Neural crest cell (in vitro differentiated cells): ENCODE results near the gene PCSK7. TPM values are rescaled to one million over a fixed set of nuclear protein-coding genes. Genes with fewer than 3 reads are reported as not detected.

Source experiments
- DNase-seq: peaks from one replicate; pipeline ENCODE4 v3.0.0; 2021; ENCODE audit warnings: low read depth, mixed read lengths, low spot score
- H3K27ac Mint-ChIP-seq: one replicate; pipeline ENCODE4 v1.8.0; 2021; ENCODE audit warnings: mild to moderate bottlenecking, mixed read lengths; ENCODE audit not compliant: unreplicated experiment
- H3K27me3 Mint-ChIP-seq: 2 replicates; pipeline ENCODE4 v1.8.0; 2021; ENCODE audit warnings: low read depth, mild to moderate bottlenecking, mixed read lengths
- H3K36me3 Mint-ChIP-seq: 2 replicates; pipeline ENCODE4 v1.8.0; 2021; ENCODE audit warnings: low read depth, mild to moderate bottlenecking, mixed read lengths
- H3K4me1 Mint-ChIP-seq: 2 replicates; pipeline ENCODE4 v1.8.0; 2021; ENCODE audit warnings: mixed read lengths
- H3K4me3 Mint-ChIP-seq: one replicate; pipeline ENCODE4 v1.8.0; 2021; ENCODE audit warnings: mild to moderate bottlenecking, mixed read lengths
- H3K9me3 Mint-ChIP-seq: 2 replicates; pipeline ENCODE4 v1.8.0; 2021; ENCODE audit warnings: mixed read lengths
- total RNA-seq: library from RNA; stranded (reverse); gene quantifications from 2 replicates; pipeline ENCODE4 v1.2.1, GENCODE V29; 2021
- TF ChIP-seq, protein P1 (sequence below): fragments of 200-600 bp; sonication (generic); conservative IDR thresholded peaks from 2 replicates; pipeline ENCODE4 v1.5.0; 2021; ENCODE audit warnings: antibody characterized with exemption, mild to moderate bottlenecking

The PCSK7 gene
- total RNA-seq, 1 donor from 2014 or later = 49.7 TPM

DNA sequence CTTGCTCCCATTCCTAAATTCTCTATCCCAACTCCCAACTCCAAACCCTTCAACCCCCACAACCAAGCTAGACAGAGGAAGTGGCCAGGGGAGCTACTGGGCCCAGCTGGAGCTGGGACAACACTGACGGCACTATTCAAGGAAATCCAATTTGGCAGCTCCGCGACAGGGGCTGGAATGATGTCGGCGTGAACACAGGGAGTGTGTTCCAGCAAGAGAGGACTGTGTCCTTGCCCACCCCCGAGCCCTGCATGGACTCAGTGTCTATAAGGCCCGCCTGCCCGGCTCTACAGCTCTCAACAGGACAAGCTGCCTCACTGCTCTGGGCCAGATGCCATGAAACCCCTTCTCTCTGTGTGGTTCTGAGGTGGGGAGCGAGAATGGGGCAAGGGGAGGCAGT, 11.3 kb downstream of the PCSK7 start:
- no peak for DNase-seq
- H3K4me3 Mint-ChIP-seq = no peak overlapping the region
- no peaks in the 10 kb centered on the region for H3K9me3 Mint-ChIP-seq
- peak overlapping the region; percentile 43 for H3K27ac Mint-ChIP-seq
- peaks cover 2% of the 10 kb centered on the region for H3K36me3 Mint-ChIP-seq
- peaks cover 29% of the 10 kb centered on the region for H3K4me1 Mint-ChIP-seq
- TF ChIP-seq, protein P1, sequence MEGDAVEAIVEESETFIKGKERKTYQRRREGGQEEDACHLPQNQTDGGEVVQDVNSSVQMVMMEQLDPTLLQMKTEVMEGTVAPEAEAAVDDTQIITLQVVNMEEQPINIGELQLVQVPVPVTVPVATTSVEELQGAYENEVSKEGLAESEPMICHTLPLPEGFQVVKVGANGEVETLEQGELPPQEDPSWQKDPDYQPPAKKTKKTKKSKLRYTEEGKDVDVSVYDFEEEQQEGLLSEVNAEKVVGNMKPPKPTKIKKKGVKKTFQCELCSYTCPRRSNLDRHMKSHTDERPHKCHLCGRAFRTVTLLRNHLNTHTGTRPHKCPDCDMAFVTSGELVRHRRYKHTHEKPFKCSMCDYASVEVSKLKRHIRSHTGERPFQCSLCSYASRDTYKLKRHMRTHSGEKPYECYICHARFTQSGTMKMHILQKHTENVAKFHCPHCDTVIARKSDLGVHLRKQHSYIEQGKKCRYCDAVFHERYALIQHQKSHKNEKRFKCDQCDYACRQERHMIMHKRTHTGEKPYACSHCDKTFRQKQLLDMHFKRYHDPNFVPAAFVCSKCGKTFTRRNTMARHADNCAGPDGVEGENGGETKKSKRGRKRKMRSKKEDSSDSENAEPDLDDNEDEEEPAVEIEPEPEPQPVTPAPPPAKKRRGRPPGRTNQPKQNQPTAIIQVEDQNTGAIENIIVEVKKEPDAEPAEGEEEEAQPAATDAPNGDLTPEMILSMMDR = no peak
- no peaks in the 10 kb centered on the region for H3K27me3 Mint-ChIP-seq

GRCh38 chr11:117219995-117220394, 11.9 kb downstream of the PCSK7 start:
- Mint-ChIP-seq H3K27me3 (no peaks in the 10 kb centered on the region), H3K4me1 (peaks cover 23% of the 10 kb centered on the region), H3K9me3 (no peaks in the 10 kb centered on the region), H3K27ac (no peak overlapping the region), H3K4me3 (no peak overlapping the region), H3K36me3 (peaks cover 2% of the 10 kb centered on the region)
- DNase-seq = no peak
- TF ChIP-seq, protein P1 = no peak

DNA sequence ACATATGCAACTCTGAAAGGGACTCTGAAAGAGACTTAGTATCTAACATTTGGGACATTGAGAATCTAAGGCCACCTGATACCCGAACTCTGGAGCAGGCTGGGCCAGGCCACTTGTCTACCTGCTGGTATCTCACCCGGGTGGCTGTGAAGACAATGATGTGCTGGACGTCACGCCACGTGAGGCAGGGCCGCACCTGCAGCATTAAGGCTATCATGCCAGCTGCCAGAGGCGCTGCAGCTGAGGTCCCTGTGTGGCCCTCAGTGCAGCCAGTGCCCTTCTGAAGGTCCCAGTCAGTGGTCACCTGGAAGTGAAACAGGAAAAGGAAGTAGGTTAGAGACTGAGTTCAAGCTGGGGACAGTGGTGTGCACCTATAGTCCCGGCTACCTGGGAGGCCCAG, 12.4 kb downstream of the PCSK7 start:
- no peak overlapping the region for H3K27ac Mint-ChIP-seq

GRCh38 chr11:117219001-117219400, 12.9 kb downstream of the PCSK7 start:
- no peak overlapping the region for H3K4me3 Mint-ChIP-seq
- peaks cover 2% of the 10 kb centered on the region for H3K36me3 Mint-ChIP-seq
- peaks cover 23% of the 10 kb centered on the region for H3K4me1 Mint-ChIP-seq
- H3K27ac Mint-ChIP-seq = no peak overlapping the region
- DNase-seq = no peak
- no peaks in the 10 kb centered on the region for H3K27me3 Mint-ChIP-seq
- H3K9me3 Mint-ChIP-seq = no peaks in the 10 kb centered on the region
- TF ChIP-seq, protein P1 = no peak

More for the DNA sequence above, 12.4 kb downstream of the PCSK7 start:
- DNase-seq = no peak
- H3K9me3 Mint-ChIP-seq = no peaks in the 10 kb centered on the region
- H3K4me1 Mint-ChIP-seq = peaks cover 23% of the 10 kb centered on the region
- TF ChIP-seq, protein P1 = no peak
- H3K36me3 Mint-ChIP-seq = peaks cover 2% of the 10 kb centered on the region
- H3K4me3 Mint-ChIP-seq = no peak overlapping the region
- no peaks in the 10 kb centered on the region for H3K27me3 Mint-ChIP-seq

- Mint-ChIP-seq H3K36me3 (peaks cover 5% of the 10 kb centered on the region), H3K9me3 (no peaks in the 10 kb centered on the region), H3K4me3 (no peak overlapping the region), H3K4me1 (peaks cover 26% of the 10 kb centered on the region), H3K27me3 (no peaks in the 10 kb centered on the region), H3K27ac (no peak overlapping the region)
- TF ChIP-seq, protein P1 = no peak
- no peak for DNase-seq
Measured at GRCh38 chr11:117218133-117218915, 13.5 kb downstream of the PCSK7 start.
